Measurements from ENCODE around the gene FAM222A. TPM values are rescaled to one million over a fixed set of nuclear protein-coding genes. Genes with fewer than 3 reads are reported as not detected.

The FAM222A gene
- total RNA-seq, 1 experiment from 2014 or later, result 1.6 TPM

DNA sequence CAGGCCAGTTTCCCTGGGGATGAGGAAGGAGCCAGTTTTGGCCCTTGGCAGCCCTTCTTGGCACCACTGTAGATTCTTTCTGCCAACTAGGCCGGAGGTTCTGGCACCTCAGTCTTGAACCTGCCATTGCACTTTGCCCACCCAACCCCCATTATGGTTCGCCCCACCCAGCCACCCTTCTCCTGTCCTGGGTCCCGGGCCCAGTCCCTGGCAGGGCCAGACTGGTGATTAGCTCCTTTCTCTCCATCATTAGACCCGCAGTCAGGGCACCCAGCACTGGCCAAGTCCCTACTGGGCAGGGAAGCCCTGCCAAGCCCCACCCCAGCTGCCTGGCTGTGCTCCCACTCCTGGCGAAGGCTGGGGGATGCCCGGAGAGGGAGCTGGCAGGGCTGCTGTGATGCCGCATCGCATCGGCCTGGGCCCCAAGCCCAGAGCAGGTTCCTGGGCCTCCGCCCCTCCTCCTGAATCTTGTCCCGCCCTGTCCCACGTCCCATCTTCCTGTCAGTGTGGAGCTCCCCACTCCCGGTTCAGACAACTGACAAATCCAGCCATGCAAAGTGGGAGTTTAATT is 9.8 kb downstream of the FAM222A start (continued):
- TF ChIP-seq, protein P1, sequence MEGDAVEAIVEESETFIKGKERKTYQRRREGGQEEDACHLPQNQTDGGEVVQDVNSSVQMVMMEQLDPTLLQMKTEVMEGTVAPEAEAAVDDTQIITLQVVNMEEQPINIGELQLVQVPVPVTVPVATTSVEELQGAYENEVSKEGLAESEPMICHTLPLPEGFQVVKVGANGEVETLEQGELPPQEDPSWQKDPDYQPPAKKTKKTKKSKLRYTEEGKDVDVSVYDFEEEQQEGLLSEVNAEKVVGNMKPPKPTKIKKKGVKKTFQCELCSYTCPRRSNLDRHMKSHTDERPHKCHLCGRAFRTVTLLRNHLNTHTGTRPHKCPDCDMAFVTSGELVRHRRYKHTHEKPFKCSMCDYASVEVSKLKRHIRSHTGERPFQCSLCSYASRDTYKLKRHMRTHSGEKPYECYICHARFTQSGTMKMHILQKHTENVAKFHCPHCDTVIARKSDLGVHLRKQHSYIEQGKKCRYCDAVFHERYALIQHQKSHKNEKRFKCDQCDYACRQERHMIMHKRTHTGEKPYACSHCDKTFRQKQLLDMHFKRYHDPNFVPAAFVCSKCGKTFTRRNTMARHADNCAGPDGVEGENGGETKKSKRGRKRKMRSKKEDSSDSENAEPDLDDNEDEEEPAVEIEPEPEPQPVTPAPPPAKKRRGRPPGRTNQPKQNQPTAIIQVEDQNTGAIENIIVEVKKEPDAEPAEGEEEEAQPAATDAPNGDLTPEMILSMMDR (IDR thresholded peaks at IDR 0.05), result no peak
- TF ChIP-seq SOX15 (CRISPR knock-in tag; IDR thresholded peaks at IDR 0.05) (no peak), ATF6 (CRISPR knock-in tag; IDR thresholded peaks at IDR 0.05) (no peak), ZNF232 (CRISPR knock-in tag; IDR thresholded peaks at IDR 0.05) (no peak), FOXK1 (CRISPR knock-in tag; IDR thresholded peaks at IDR 0.05) (no peak)
- TF ChIP-seq, protein P2, sequence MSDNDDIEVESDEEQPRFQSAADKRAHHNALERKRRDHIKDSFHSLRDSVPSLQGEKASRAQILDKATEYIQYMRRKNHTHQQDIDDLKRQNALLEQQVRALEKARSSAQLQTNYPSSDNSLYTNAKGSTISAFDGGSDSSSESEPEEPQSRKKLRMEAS (CRISPR knock-in tag; IDR thresholded peaks at IDR 0.05), result no peak

DNA sequence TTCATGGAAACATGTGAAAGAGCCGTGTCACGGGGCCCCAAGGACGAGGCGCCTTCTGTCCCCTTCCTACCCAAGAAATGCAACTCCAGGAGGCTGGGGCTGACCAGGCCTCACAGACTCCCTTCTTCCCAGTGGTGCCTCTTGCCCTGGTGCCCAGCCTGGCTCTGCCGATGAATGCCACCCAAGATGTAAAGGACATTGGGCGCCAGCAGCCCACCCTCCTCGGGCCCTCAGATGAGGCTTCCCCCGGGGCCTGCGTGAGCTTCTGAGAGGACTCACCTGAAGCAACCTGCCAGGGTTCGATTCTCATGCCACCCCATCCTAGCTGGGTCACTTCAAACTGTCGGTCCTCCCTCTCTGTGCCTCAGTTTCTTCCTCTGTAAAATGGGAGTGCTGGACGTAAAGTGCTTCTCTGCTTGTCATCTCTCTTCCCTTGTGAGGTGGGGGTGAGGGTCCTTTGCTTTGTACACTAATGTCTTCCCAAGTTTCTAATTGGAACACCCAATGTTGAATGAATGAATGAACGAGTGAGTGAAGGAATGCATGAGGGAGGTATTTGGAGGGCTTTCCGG is 10.8 kb downstream of the FAM222A start:
- POLR2A ChIA-PET, result interaction anchor here (0.5 kb wide), 1 partner anchor 131 kb away, joined by 3 read pairs; no protein-coding TSS in a partner anchor
- TF ChIP-seq ESRRA (CRISPR knock-in tag; IDR thresholded peaks at IDR 0.05; ENCODE audit: borderline replicate concordance) (no peak), ZNF219 (CRISPR knock-in tag; IDR thresholded peaks at IDR 0.05; ENCODE audit: borderline replicate concordance) (no peak), ZNF396 (CRISPR knock-in tag; IDR thresholded peaks at IDR 0.05; ENCODE audit: borderline replicate concordance) (no peak), ZNF121 (CRISPR knock-in tag; IDR thresholded peaks at IDR 0.05) (no peak), EMX1 (CRISPR knock-in tag; IDR thresholded peaks at IDR 0.05) (no peak), NR2C2 (CRISPR knock-in tag; IDR thresholded peaks at IDR 0.05) (no peak), TEAD1 (CRISPR knock-in tag; IDR thresholded peaks at IDR 0.05) (no peak), ERG (CRISPR knock-in tag; IDR thresholded peaks at IDR 0.05) (no peak), AR (CRISPR knock-in tag; IDR thresholded peaks at IDR 0.05) (no peak), E2F5 (CRISPR knock-in tag; IDR thresholded peaks at IDR 0.05) (no peak), FOXP4 (CRISPR knock-in tag; IDR thresholded peaks at IDR 0.05) (no peak), JAZF1 (CRISPR knock-in tag; IDR thresholded peaks at IDR 0.05) (no peak), ELF4 (CRISPR knock-in tag; IDR thresholded peaks at IDR 0.05; ENCODE audit: low read depth) (no peak), NR3C1 (CRISPR knock-in tag; conservative IDR thresholded peaks at IDR 0.05; ENCODE audit: low read depth) (no peak), NFATC4 (CRISPR knock-in tag; IDR thresholded peaks at IDR 0.05) (no peak), ZBTB21 (CRISPR knock-in tag; IDR thresholded peaks at IDR 0.05; ENCODE audit: borderline replicate concordance) (no peak), HMGXB4 (CRISPR knock-in tag; IDR thresholded peaks at IDR 0.05) (no peak)
- TF ChIP-seq, protein P2 (CRISPR knock-in tag; IDR thresholded peaks at IDR 0.05), result no peak

More for the DNA sequence above, 10.8 kb downstream of the FAM222A start:
- no peaks in the 10 kb centered on the region; the same call in 1 of the 2 replicates for H3K27me3 Mint-ChIP-seq (ENCODE audit: low read depth)
- H3K4me1 Mint-ChIP-seq, result peaks cover 6% of the 10 kb centered on the region
- CTCF ChIA-PET, result interaction anchor here (1.4 kb wide), 1 partner anchor 126 kb away, joined by 4 read pairs; no protein-coding TSS in a partner anchor
- no peaks in the 10 kb centered on the region for H3K9me3 Mint-ChIP-seq
- ATAC-seq, result no peak
- H3K27ac Mint-ChIP-seq, result no peak overlapping the region
- no peaks in the 10 kb centered on the region for H3K36me3 Mint-ChIP-seq
- no peak for DNase-seq (ENCODE audit: low spot score)
- no peak overlapping the region for H3K4me3 Mint-ChIP-seq

All from WTC11 (cell line).